K562 (cell line): ENCODE data around the gene RSRC1. TPM values are rescaled to one million over a fixed set of nuclear protein-coding genes. Genes with fewer than 3 reads are reported as not detected.

ENCODE experiments used
- CBFA2T2 ChIP-seq: fragments of 450-650 bp; conservative IDR thresholded peaks from 2 replicates; pipeline ENCODE4 v1.6.1; 2017; ENCODE audit warnings: mild to moderate bottlenecking
- CEBPB ChIP-seq: fragments of 450-650 bp; IDR thresholded peaks from 2 replicates; pipeline ENCODE4 v1.6.1; 2016; ENCODE audit warnings: missing genetic modification characterization, missing compliant biosample characterization
- DPF2 ChIP-seq: fragments of 450-650 bp; IDR thresholded peaks from 2 replicates; pipeline ENCODE4 v1.6.1; 2016
- ERF ChIP-seq: fragments of 450-650 bp; formaldehyde crosslinking; IDR thresholded peaks from 2 replicates; pipeline ENCODE4 v1.4.0; 2020; ENCODE audit warnings: mild to moderate bottlenecking, mixed read lengths
- FOXM1 ChIP-seq, 2 experiments: fragments of 450-650 bp in 1 of 2; sonication (generic) in 1 of 2; formaldehyde crosslinking in 1 of 2; IDR thresholded peaks; 2 replicates each; pipeline versions ENCODE4 v1.6.1 to v1.9.0; 2017 to 2022; ENCODE audit warnings: low read depth in 2 of 2, mild to moderate bottlenecking in 2 of 2, missing genetic modification reagents in 1 of 2, moderate library complexity in 1 of 2
- KAT8 ChIP-seq: fragments of 450-650 bp; IDR thresholded peaks from 2 replicates; pipeline ENCODE4 v1.6.1; 2016; ENCODE audit warnings: low read depth, mild to moderate bottlenecking
- STAT5A ChIP-seq: IDR thresholded peaks from 2 replicates; pipeline ENCODE4 v1.6.1; 2012; ENCODE audit warnings: low read length, inconsistent platforms, borderline replicate concordance
- U2AF2 ChIP-seq: fragments of 200-400 bp; formaldehyde crosslinking; optimal IDR thresholded peaks from 2 replicates; pipeline ENCODE3; 2017; ENCODE audit warnings: low read depth, mild to moderate bottlenecking, low read length
- YY1 ChIP-seq, 3 experiments: IDR thresholded peaks; 2 replicates each; pipeline ENCODE4 v1.6.1; 2011; ENCODE audit warnings: low read length in 2 of 3, mild to moderate bottlenecking in 2 of 3, moderate library complexity in 2 of 3, borderline replicate concordance in 1 of 3, control low read depth in 1 of 3, low read depth in 1 of 3; ENCODE audit not compliant: insufficient read depth in 3 of 3, insufficient replicate concordance in 2 of 3, control insufficient read depth in 1 of 3, insufficient read length in 1 of 3; ENCODE audit errors: extremely low read depth in 1 of 3
- ZBED1 ChIP-seq: IDR thresholded peaks from 2 replicates; pipeline ENCODE4 v1.6.1; 2014
- ZNF644 ChIP-seq: fragments of 200-800 bp; sonication (Bioruptor generic); IDR thresholded peaks from 2 replicates; pipeline ENCODE4 v1.6.1; 2016; ENCODE audit warnings: low read depth, missing genetic modification characterization, missing compliant biosample characterization
- ZZZ3 ChIP-seq: fragments of 450-650 bp; IDR thresholded peaks from 2 replicates; pipeline ENCODE4 v1.6.1; 2016; ENCODE audit warnings: antibody characterized with exemption, mild to moderate bottlenecking, moderate library complexity
- polyA plus RNA-seq, 8 experiments: library from polyadenylated mRNA; depleted of rRNA in 4 of 8; stranded (reverse) in 5 of 8; unstranded in 3 of 8; fragments of >200 nt; fragmentation: Nextera tagmentation in 2 of 8; fragmentation: Illumina TruSeq in 1 of 8; extraction: Ambion mirVana in 2 of 8; extraction: Trizol in 1 of 8; gene quantifications; 2 replicates each; pipeline versions ENCODE4 v1.2.1 to v1.2.3, GENCODE V29; 2011 to 2014; ENCODE audit warnings: inconsistent platforms in 1 of 8, missing spikeins in 1 of 8
- total RNA-seq, 7 experiments: library from RNA; depleted of rRNA in 6 of 7; stranded (reverse); fragments of >200 nt in 6 of 7; fragmentation: Illumina TruSeq in 2 of 7; extraction: Trizol in 2 of 7; gene quantifications; 2 replicates each; pipeline versions ENCODE4 v1.2.1 to v1.2.3, GENCODE V29; 2011 to 2021; ENCODE audit warnings: low replicate concordance in 1 of 7
- TF ChIP-seq, protein P1 (sequence below), 2 experiments: fragments of 450-650 bp in 1 of 2; sonication (generic) in 1 of 2; formaldehyde crosslinking in 1 of 2; IDR thresholded peaks; 2 replicates each; pipeline versions ENCODE4 v1.7.1 to v1.9.0; 2016 to 2022; ENCODE audit warnings: inconsistent platforms in 1 of 2, mild to moderate bottlenecking in 1 of 2, missing genetic modification reagents in 1 of 2
- TF ChIP-seq, protein P2 (sequence below): fragments of 450-650 bp; IDR thresholded peaks from 2 replicates; pipeline ENCODE4 v1.7.1; 2018; ENCODE audit warnings: mild to moderate bottlenecking, low read depth; ENCODE audit not compliant: partially characterized antibody

The RSRC1 gene
- total and polyA plus RNA-seq, 9 of the 15 experiments (the other 6 are each of a cell fraction or from before 2014, with no cell fraction given) = 19.3 to 128 (median 75.5) TPM

DNA sequence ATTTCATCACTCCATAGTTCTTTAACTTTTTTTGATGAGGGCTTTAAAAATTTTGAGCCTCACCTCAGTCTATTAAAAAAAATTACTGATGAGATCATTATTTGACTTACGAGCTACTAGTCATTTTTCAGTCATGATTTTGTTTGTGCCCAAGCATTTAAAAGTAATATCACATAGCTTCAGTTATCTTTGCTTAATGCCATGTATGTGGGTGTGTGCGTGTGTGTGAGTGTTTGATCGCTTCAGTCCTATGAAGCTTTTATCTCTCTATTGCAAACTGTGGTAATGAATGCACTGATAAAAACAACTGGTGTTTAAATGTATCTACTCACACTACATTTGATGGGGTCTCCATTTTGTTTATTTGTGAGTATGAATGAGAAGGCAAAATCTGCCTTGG, 49.8 kb downstream of the RSRC1 start (continued):
- TF ChIP-seq, protein P1, sequence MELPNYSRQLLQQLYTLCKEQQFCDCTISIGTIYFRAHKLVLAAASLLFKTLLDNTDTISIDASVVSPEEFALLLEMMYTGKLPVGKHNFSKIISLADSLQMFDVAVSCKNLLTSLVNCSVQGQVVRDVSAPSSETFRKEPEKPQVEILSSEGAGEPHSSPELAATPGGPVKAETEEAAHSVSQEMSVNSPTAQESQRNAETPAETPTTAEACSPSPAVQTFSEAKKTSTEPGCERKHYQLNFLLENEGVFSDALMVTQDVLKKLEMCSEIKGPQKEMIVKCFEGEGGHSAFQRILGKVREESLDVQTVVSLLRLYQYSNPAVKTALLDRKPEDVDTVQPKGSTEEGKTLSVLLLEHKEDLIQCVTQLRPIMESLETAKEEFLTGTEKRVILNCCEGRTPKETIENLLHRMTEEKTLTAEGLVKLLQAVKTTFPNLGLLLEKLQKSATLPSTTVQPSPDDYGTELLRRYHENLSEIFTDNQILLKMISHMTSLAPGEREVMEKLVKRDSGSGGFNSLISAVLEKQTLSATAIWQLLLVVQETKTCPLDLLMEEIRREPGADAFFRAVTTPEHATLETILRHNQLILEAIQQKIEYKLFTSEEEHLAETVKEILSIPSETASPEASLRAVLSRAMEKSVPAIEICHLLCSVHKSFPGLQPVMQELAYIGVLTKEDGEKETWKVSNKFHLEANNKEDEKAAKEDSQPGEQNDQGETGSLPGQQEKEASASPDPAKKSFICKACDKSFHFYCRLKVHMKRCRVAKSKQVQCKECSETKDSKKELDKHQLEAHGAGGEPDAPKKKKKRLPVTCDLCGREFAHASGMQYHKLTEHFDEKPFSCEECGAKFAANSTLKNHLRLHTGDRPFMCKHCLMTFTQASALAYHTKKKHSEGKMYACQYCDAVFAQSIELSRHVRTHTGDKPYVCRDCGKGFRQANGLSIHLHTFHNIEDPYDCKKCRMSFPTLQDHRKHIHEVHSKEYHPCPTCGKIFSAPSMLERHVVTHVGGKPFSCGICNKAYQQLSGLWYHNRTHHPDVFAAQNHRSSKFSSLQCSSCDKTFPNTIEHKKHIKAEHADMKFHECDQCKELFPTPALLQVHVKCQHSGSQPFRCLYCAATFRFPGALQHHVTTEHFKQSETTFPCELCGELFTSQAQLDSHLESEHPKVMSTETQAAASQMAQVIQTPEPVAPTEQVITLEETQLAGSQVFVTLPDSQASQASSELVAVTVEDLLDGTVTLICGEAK (IDR thresholded peaks at IDR 0.05) = no peak
- TF ChIP-seq, protein P1 (CRISPR knock-in tag; IDR thresholded peaks at IDR 0.05) = no peak
- TF ChIP-seq U2AF2 (no peak), ZNF644 (tag) (no peak), STAT5A (peak; percentile 41; the same call in 1 of the 2 replicates), ERF (no peak), DPF2 (0 out of 2 replicates have a peak, but pooled peaks have one; percentile 54), ZZZ3 (no peak), CEBPB (tag) (no peak), KAT8 (no peak), ZBED1 (no peak), YY1 (IDR thresholded peaks at IDR 0.05; ENCODE audit: borderline replicate concordance in 1 of 3, control insufficient read depth in 1 of 3, extremely low read depth in 1 of 3, insufficient read depth in 3 of 3, insufficient read length in 1 of 3, insufficient replicate concordance in 2 of 3, low read depth in 1 of 3, low read length in 2 of 3) (no peak), CBFA2T2 (peak; percentile 82), FOXM1 (IDR thresholded peaks at IDR 0.05; ENCODE audit: low read depth) (peak; percentile 24; the same call in 1 of the 2 replicates), FOXM1 (CRISPR knock-in tag; IDR thresholded peaks at IDR 0.05; ENCODE audit: low read depth) (no peak)
- TF ChIP-seq, protein P2, sequence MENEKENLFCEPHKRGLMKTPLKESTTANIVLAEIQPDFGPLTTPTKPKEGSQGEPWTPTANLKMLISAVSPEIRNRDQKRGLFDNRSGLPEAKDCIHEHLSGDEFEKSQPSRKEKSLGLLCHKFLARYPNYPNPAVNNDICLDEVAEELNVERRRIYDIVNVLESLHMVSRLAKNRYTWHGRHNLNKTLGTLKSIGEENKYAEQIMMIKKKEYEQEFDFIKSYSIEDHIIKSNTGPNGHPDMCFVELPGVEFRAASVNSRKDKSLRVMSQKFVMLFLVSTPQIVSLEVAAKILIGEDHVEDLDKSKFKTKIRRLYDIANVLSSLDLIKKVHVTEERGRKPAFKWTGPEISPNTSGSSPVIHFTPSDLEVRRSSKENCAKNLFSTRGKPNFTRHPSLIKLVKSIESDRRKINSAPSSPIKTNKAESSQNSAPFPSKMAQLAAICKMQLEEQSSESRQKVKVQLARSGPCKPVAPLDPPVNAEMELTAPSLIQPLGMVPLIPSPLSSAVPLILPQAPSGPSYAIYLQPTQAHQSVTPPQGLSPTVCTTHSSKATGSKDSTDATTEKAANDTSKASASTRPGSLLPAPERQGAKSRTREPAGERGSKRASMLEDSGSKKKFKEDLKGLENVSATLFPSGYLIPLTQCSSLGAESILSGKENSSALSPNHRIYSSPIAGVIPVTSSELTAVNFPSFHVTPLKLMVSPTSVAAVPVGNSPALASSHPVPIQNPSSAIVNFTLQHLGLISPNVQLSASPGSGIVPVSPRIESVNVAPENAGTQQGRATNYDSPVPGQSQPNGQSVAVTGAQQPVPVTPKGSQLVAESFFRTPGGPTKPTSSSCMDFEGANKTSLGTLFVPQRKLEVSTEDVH = no peak
